PC-3 (cell line): ENCODE measurements around the gene SERPINB13. TPM values are rescaled to one million over a fixed set of nuclear protein-coding genes. Genes with fewer than 3 reads are reported as not detected.
A peak's percentile ranks its signal among the peaks of the same experiment; 100 is the strongest.

Source experiments
- ATAC-seq: fragments of 200-7000 bp; cut with Tn5 transposase; 2 replicates; pipeline ENCODE4 v1.9.1; 2020; ENCODE audit warnings: mild to moderate bottlenecking, moderate library complexity
- Bru-seq: library from RNA; stranded (reverse); fragments of 400-500 nt; gene quantifications from one replicate; lab custom pipeline; 2021; lab: Mats Ljungman, UMichigan
- BruChase-seq, 2 experiments: library from RNA; stranded (reverse); fragments of 400-500 nt; gene quantifications; one replicate each; lab custom pipeline; 2021; lab: Mats Ljungman, UMichigan
- BruUV-seq: library from RNA; stranded (reverse); fragments of 400-500 nt; replicated peaks from 2 replicates; lab custom pipeline; 2021; lab: Mats Ljungman, UMichigan
- CTCF ChIA-PET: fragments of 300-600 bp; sonication (Branson Sonifier 250); formaldehyde crosslinking; loops from one replicate; lab custom pipeline; 2022; ENCODE audit warnings: antibody characterized with exemption; lab: Charles Lee
- POLR2A ChIA-PET: fragments of 300-600 bp; sonication (Branson Sonifier 250); formaldehyde crosslinking; loops from one replicate; lab custom pipeline; 2022; ENCODE audit warnings: antibody characterized with exemption; ENCODE audit not compliant: unreplicated experiment; lab: Charles Lee
- DNase-seq: peaks from one replicate; pipeline ENCODE4 v3.0.0-alpha.2; 2015
- H2AFZ ChIP-seq: fragments of 300-600 bp; sonication (generic); 2 replicates; pipeline ENCODE4 v1.6.0; 2016; ENCODE audit warnings: antibody characterized with exemption, low read length
- H3F3A ChIP-seq: fragments of 300-600 bp; sonication (generic); one replicate; pipeline ENCODE4 v1.6.0; 2017; ENCODE audit warnings: antibody characterized with exemption, low read length, control low read depth, mild to moderate bottlenecking; ENCODE audit not compliant: unreplicated experiment
- H3K27ac ChIP-seq: fragments of 300-600 bp; sonication (generic); 2 replicates; pipeline ENCODE4 v1.5.1; 2016; ENCODE audit warnings: mild to moderate bottlenecking, low read length
- H3K27me3 ChIP-seq: fragments of 300-600 bp; sonication (generic); 2 replicates; pipeline ENCODE4 v1.6.1; 2016; ENCODE audit warnings: low read length, mixed read lengths
- H3K36me3 ChIP-seq: fragments of 300-600 bp; sonication (generic); 2 replicates; pipeline ENCODE4 v1.6.1; 2016; ENCODE audit warnings: low read depth, mixed run types, low read length, mixed read lengths
- H3K4me1 ChIP-seq: fragments of 300-600 bp; sonication (generic); 2 replicates; pipeline ENCODE4 v1.5.1; 2016; ENCODE audit warnings: low read length; ENCODE audit not compliant: insufficient read depth
- H3K4me2 ChIP-seq: fragments of 300-600 bp; sonication (generic); 2 replicates; pipeline ENCODE4 v1.6.0; 2016; ENCODE audit warnings: low read length
- H3K4me3 ChIP-seq: fragments of 300-600 bp; sonication (generic); 2 replicates; pipeline ENCODE4 v1.5.1; 2016; ENCODE audit warnings: mild to moderate bottlenecking, low read length, mixed read lengths
- H3K79me2 ChIP-seq: fragments of 300-600 bp; sonication (generic); 2 replicates; pipeline ENCODE4 v1.6.1; 2017; ENCODE audit warnings: low read length, mixed read lengths
- H3K9ac ChIP-seq: fragments of 300-600 bp; sonication (generic); 2 replicates; pipeline ENCODE4 v1.6.0; 2016; ENCODE audit warnings: mild to moderate bottlenecking, low read length
- H3K9me2 ChIP-seq: fragments of 300-600 bp; sonication (generic); replicated peaks from 2 replicates; pipeline ENCODE4 v1.6.1; 2016; ENCODE audit warnings: mixed run types, low read length, mixed read lengths
- H3K9me3 ChIP-seq: fragments of 300-600 bp; sonication (generic); 2 replicates; pipeline ENCODE4 v1.6.1; 2016; ENCODE audit warnings: low read length, mixed read lengths
- H4K20me1 ChIP-seq: fragments of 300-600 bp; sonication (generic); 2 replicates; pipeline ENCODE4 v1.6.1; 2016; ENCODE audit warnings: low read length, mixed read lengths
- EZH2 ChIP-seq: fragments of 300-600 bp; sonication (generic); IDR thresholded peaks from one replicate; pipeline ENCODE4 v1.6.1; 2017; ENCODE audit warnings: antibody characterized with exemption, mild to moderate bottlenecking, low read length; ENCODE audit not compliant: unreplicated experiment
- EZH2phosphoT487 ChIP-seq: fragments of 300-600 bp; sonication (generic); IDR thresholded peaks from 2 replicates; pipeline ENCODE4 v1.6.1; 2018; ENCODE audit warnings: mild to moderate bottlenecking, antibody characterized with exemption, low read length, borderline replicate concordance
- intact Hi-C: fragments of 100-400 bp; cut with micrococcal nuclease; formaldehyde crosslinking; loops from 2 replicates; pipeline ENCODE4 v1.9.0; 2023
- long read RNA-seq: library from polyadenylated mRNA; unstranded; transcript quantifications from one replicate; pipeline ENCODE4 v2.0.0, GENCODE V29; 2021; ENCODE audit not compliant: unreplicated experiment
- total RNA-seq: library from RNA; depleted of rRNA; stranded (reverse); fragments of >200 nt; gene quantifications from 2 replicates; pipeline ENCODE4 v1.2.3, GENCODE V29; 2014; rRNA removed
- TF ChIP-seq, protein P1 (sequence below): fragments of 300-600 bp; sonication (generic); conservative IDR thresholded peaks from 2 replicates; pipeline ENCODE4 v1.5.1; 2017; ENCODE audit warnings: antibody characterized with exemption, low read depth, mild to moderate bottlenecking, low read length

Gene SERPINB13, protein sequence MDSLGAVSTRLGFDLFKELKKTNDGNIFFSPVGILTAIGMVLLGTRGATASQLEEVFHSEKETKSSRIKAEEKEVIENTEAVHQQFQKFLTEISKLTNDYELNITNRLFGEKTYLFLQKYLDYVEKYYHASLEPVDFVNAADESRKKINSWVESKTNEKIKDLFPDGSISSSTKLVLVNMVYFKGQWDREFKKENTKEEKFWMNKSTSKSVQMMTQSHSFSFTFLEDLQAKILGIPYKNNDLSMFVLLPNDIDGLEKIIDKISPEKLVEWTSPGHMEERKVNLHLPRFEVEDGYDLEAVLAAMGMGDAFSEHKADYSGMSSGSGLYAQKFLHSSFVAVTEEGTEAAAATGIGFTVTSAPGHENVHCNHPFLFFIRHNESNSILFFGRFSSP
- not detected in 2 replicates for total RNA-seq
- Bru-seq, nascent RNA = percentile 6 among the genes with signal in this experiment
- percentile 15 among the genes with signal in this experiment for BruChase-seq, experiment 1, labeled RNA remaining after a 6-hour chase
- BruChase-seq, experiment 2, labeled RNA remaining after a 2-hour chase = percentile 17 among the genes with signal in this experiment
- long read RNA-seq = 0 reads

DNA sequence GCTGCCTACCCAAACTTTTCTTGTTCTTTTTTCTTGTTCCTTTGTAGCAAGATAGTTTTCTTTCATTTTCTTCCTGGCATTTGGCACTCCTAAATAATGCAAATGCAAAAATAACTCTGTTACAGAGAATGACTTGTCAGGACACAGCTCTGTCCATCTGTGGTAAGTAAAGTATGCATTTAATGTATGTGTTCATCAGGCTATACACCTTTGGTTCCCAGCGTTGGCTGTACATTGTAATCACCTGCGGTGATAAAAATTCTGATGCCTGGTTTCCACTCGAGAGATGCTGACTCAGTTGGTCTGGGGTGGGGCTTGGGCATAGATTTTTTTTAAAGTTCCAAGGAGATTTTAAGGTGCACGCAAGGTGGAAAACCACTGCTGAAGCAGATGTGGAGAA is at the start of gene SERPINB13:
Gene SERPINB13 (plus strand): TSS at position 378 of the 400 bp plus-strand sequence. CDS start 1,325 bp downstream, outside the sequence.
- H3K27me3 ChIP-seq = no peaks in the 10 kb centered on the region
- H3K9me3 ChIP-seq = no peaks in the 10 kb centered on the region
- H3K9me2 ChIP-seq = no peaks in the 10 kb centered on the region
- no peak within 1 kb of the TSS for H3K9ac ChIP-seq
- no peak within 1 kb of the TSS for H3K4me2 ChIP-seq
- no peak for DNase-seq
- H3K27ac ChIP-seq = no peak within 1 kb of the TSS
- H3K36me3 ChIP-seq = no peaks in the 10 kb centered on the region
- TF ChIP-seq, protein P1, sequence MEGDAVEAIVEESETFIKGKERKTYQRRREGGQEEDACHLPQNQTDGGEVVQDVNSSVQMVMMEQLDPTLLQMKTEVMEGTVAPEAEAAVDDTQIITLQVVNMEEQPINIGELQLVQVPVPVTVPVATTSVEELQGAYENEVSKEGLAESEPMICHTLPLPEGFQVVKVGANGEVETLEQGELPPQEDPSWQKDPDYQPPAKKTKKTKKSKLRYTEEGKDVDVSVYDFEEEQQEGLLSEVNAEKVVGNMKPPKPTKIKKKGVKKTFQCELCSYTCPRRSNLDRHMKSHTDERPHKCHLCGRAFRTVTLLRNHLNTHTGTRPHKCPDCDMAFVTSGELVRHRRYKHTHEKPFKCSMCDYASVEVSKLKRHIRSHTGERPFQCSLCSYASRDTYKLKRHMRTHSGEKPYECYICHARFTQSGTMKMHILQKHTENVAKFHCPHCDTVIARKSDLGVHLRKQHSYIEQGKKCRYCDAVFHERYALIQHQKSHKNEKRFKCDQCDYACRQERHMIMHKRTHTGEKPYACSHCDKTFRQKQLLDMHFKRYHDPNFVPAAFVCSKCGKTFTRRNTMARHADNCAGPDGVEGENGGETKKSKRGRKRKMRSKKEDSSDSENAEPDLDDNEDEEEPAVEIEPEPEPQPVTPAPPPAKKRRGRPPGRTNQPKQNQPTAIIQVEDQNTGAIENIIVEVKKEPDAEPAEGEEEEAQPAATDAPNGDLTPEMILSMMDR = no peak
- TF ChIP-seq EZH2 = no peak
- TF ChIP-seq EZH2phosphoT487 = no peak
- ChIA-PET CTCF (no interaction called here), POLR2A (no interaction called here)
- peaks cover 8% of the 10 kb centered on the region for H3K4me1 ChIP-seq
- H3K79me2 ChIP-seq = no peaks in the 10 kb centered on the region
- H2AFZ ChIP-seq = no peak within 1 kb of the TSS
- no peaks in the 10 kb centered on the region for H3F3A ChIP-seq
- no TSS peak for BruUV-seq
- ATAC-seq = no peak
- intact Hi-C loops = no loop called here
- H3K4me3 ChIP-seq = no peak within 1 kb of the TSS
- no peaks in the 10 kb centered on the region for H4K20me1 ChIP-seq

DNA sequence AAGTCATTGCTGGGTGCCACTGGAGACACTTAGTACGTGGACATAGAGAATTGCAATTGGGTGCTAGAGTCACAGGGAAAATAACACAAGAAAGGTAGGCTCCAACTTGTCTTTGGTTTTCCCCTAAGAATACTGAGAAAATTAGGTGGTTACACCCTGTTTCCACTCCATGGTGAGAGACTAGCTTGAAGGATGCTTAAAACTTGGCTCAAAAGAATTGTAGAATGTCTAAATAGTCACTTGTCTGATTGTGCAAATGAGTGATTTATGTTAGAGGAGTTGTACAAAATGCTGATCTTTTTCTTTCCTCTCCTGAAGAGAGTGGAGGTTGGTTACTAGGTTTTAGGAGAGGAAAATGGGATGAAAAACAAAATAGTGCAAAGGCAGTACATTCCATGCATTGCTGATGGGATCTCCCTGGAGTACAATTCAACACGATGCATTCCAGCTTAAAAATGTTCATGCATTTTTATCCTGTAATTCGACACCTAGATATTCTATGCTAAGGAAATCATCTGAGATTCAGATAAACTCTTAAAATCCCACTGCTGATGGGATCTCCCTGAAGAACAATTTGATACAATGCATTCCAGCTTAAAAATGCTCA is 47.1 kb upstream of the SERPINB13 start:
- no peaks in the 10 kb centered on the region for H3K27me3 ChIP-seq
- no peaks in the 10 kb centered on the region for H3K36me3 ChIP-seq
- no peaks in the 10 kb centered on the region for H3F3A ChIP-seq
- no peak overlapping the region for H3K4me2 ChIP-seq
- H3K79me2 ChIP-seq = no peaks in the 10 kb centered on the region
- no peak overlapping the region for H2AFZ ChIP-seq
- no peak overlapping the region for H3K27ac ChIP-seq
- H3K4me1 ChIP-seq = no peaks in the 10 kb centered on the region; the same call in 1 of the 2 replicates
- POLR2A ChIA-PET = interaction anchor here (0.6 kb wide), 1 partner anchor 63 kb away, joined by 3 read pairs; the partner anchor contains the start of gene SERPINB5
- no peak for TF ChIP-seq EZH2phosphoT487
- no peak for TF ChIP-seq EZH2
- DNase-seq (peak; percentile 28), ATAC-seq (peak; percentile 35)
- H3K9ac ChIP-seq = no peak overlapping the region
- H3K9me3 ChIP-seq = no peaks in the 10 kb centered on the region
- no peaks in the 10 kb centered on the region for H4K20me1 ChIP-seq
- CTCF ChIA-PET = interaction anchor here (0.6 kb wide), 1 partner anchor 37 kb away, joined by 7 read pairs; no protein-coding TSS in a partner anchor
- no peaks in the 10 kb centered on the region for H3K9me2 ChIP-seq
- H3K4me3 ChIP-seq = no peak overlapping the region
- intact Hi-C loops = no loop called here
- BruUV-seq = no TSS peak

DNA sequence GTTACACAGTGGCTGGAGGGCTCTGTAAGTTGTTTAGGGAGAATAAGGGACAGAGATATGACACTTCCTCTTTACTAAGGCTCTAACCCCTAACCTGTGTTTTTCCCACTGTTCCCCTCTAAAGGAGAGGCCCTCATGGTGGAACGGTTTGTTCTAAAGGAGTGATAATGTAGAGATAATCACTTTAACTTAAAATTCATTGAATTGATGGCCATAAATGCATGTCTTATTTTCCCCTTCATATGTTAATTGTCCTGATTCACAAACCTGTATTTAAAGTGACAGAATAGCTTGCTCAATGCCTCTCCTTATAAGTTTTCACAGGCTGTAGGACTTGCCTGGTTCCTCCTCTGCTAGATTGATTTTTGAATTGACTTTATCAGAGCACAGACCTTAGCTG is 45.1 kb upstream of the SERPINB13 start, which contains the start of gene SERPINB12:
Gene SERPINB12 (plus strand): TSS at position 301 of the 400 bp plus-strand sequence. CDS start 13,791 bp downstream, outside the sequence.
- ChIA-PET CTCF (interaction anchor here (0.7 kb wide), 1 partner anchor 199 kb away, joined by 8 read pairs; no protein-coding TSS in a partner anchor), POLR2A (no interaction called here)
- Histone ChIP-seq H3K9me3 (no peaks in the 10 kb centered on the region), H3K79me2 (no peaks in the 10 kb centered on the region), H3K36me3 (no peaks in the 10 kb centered on the region), H3K4me2 (no peak within 1 kb of the TSS), H3K9ac (no peak within 1 kb of the TSS), H3K4me3 (no peak within 1 kb of the TSS), H3K9me2 (no peaks in the 10 kb centered on the region), H2AFZ (no peak within 1 kb of the TSS), H3F3A (no peaks in the 10 kb centered on the region), H3K27ac (no peak within 1 kb of the TSS), H3K4me1 (no peaks in the 10 kb centered on the region; the same call in 1 of the 2 replicates), H3K27me3 (no peaks in the 10 kb centered on the region), H4K20me1 (no peaks in the 10 kb centered on the region)
- DNase-seq = no peak
- no peak for ATAC-seq
- no TSS peak for BruUV-seq
- intact Hi-C loops = no loop called here
- TF ChIP-seq, protein P1 = no peak
- no peak for TF ChIP-seq EZH2phosphoT487
- no peak for TF ChIP-seq EZH2
